ENCODE data around the gene MGAT4A.

The MGAT4A gene

GRCh38 chr2:98578231-98578630, 152.7 kb downstream of the MGAT4A start:
- peaks cover 15% of the 10 kb centered on the region for H3K36me3 ChIP-seq (ENCODE audit: control insufficient read depth, insufficient read depth, low read length)
- no peaks in the 10 kb centered on the region for H3K4me1 ChIP-seq (ENCODE audit: control insufficient read depth, insufficient read depth, low read length)
- H3K27ac ChIP-seq (ENCODE audit: low read depth, low read length) = no peak overlapping the region
- H3K9ac ChIP-seq (ENCODE audit: low read length) = no peak overlapping the region
- H3K4me3 ChIP-seq (ENCODE audit: low read length) = no peak overlapping the region
- no peaks in the 10 kb centered on the region for H3K27me3 ChIP-seq (ENCODE audit: control insufficient read depth, insufficient read depth, low read length)

- Histone ChIP-seq H3K27me3 (ENCODE audit: control insufficient read depth, insufficient read depth, low read length) (no peaks in the 10 kb centered on the region), H3K4me3 (ENCODE audit: low read length) (no peak overlapping the region), H3K27ac (ENCODE audit: low read depth, low read length) (no peak overlapping the region), H3K9ac (ENCODE audit: low read length) (no peak overlapping the region), H3K36me3 (ENCODE audit: control insufficient read depth, insufficient read depth, low read length) (peaks cover 10% of the 10 kb centered on the region), H3K4me1 (ENCODE audit: control insufficient read depth, insufficient read depth, low read length) (no peaks in the 10 kb centered on the region)
Measured at GRCh38 chr2:98577313-98577712, 153.6 kb downstream of the MGAT4A start.

GRCh38 chr2:98576666-98577312, 154.1 kb downstream of the MGAT4A start:
- H3K4me3 ChIP-seq (ENCODE audit: low read length) = no peak overlapping the region
- no peaks in the 10 kb centered on the region for H3K27me3 ChIP-seq (ENCODE audit: control insufficient read depth, insufficient read depth, low read length)
- H3K4me1 ChIP-seq (ENCODE audit: control insufficient read depth, insufficient read depth, low read length) = no peaks in the 10 kb centered on the region
- H3K36me3 ChIP-seq (ENCODE audit: control insufficient read depth, insufficient read depth, low read length) = peaks cover 10% of the 10 kb centered on the region
- no peak overlapping the region for H3K27ac ChIP-seq (ENCODE audit: low read depth, low read length)
- no peak overlapping the region for H3K9ac ChIP-seq (ENCODE audit: low read length)

- H3K36me3 ChIP-seq (ENCODE audit: control insufficient read depth, insufficient read depth, low read length) = peaks cover 34% of the 10 kb centered on the region
- no peak overlapping the region for H3K9ac ChIP-seq (ENCODE audit: low read length)
- no peak overlapping the region for H3K27ac ChIP-seq (ENCODE audit: low read depth, low read length)
- H3K4me3 ChIP-seq (ENCODE audit: low read length) = no peak overlapping the region
- H3K27me3 ChIP-seq (ENCODE audit: control insufficient read depth, insufficient read depth, low read length) = peaks cover 2% of the 10 kb centered on the region
- no peaks in the 10 kb centered on the region for H3K4me1 ChIP-seq (ENCODE audit: control insufficient read depth, insufficient read depth, low read length)
Measured at GRCh38 chr2:98573426-98573825, 157.5 kb downstream of the MGAT4A start.

GRCh38 chr2:98572676-98573075, 158.3 kb downstream of the MGAT4A start:
- H3K4me1 ChIP-seq (ENCODE audit: control insufficient read depth, insufficient read depth, low read length) = no peaks in the 10 kb centered on the region
- no peak overlapping the region for H3K27ac ChIP-seq (ENCODE audit: low read depth, low read length)
- no peak overlapping the region for H3K9ac ChIP-seq (ENCODE audit: low read length)
- H3K4me3 ChIP-seq (ENCODE audit: low read length) = no peak overlapping the region
- peaks cover 41% of the 10 kb centered on the region for H3K36me3 ChIP-seq (ENCODE audit: control insufficient read depth, insufficient read depth, low read length)
- H3K27me3 ChIP-seq (ENCODE audit: control insufficient read depth, insufficient read depth, low read length) = peaks cover 2% of the 10 kb centered on the region

GRCh38 chr2:98572211-98572610, 158.7 kb downstream of the MGAT4A start:
- Histone ChIP-seq H3K4me3 (ENCODE audit: low read length) (no peak overlapping the region), H3K27ac (ENCODE audit: low read depth, low read length) (no peak overlapping the region), H3K36me3 (ENCODE audit: control insufficient read depth, insufficient read depth, low read length) (peaks cover 46% of the 10 kb centered on the region), H3K27me3 (ENCODE audit: control insufficient read depth, insufficient read depth, low read length) (peaks cover 2% of the 10 kb centered on the region), H3K4me1 (ENCODE audit: control insufficient read depth, insufficient read depth, low read length) (no peaks in the 10 kb centered on the region), H3K9ac (ENCODE audit: low read length) (no peak overlapping the region)

GRCh38 chr2:98571796-98572195, 159.1 kb downstream of the MGAT4A start:
- Histone ChIP-seq H3K4me3 (ENCODE audit: low read length) (no peak overlapping the region), H3K4me1 (ENCODE audit: control insufficient read depth, insufficient read depth, low read length) (no peaks in the 10 kb centered on the region), H3K36me3 (ENCODE audit: control insufficient read depth, insufficient read depth, low read length) (peaks cover 49% of the 10 kb centered on the region), H3K27me3 (ENCODE audit: control insufficient read depth, insufficient read depth, low read length) (peaks cover 2% of the 10 kb centered on the region), H3K9ac (ENCODE audit: low read length) (no peak overlapping the region), H3K27ac (ENCODE audit: low read depth, low read length) (no peak overlapping the region)

- H3K27me3 ChIP-seq (ENCODE audit: control insufficient read depth, insufficient read depth, low read length) = peaks cover 2% of the 10 kb centered on the region
- peaks cover 53% of the 10 kb centered on the region for H3K36me3 ChIP-seq (ENCODE audit: control insufficient read depth, insufficient read depth, low read length)
Measured at GRCh38 chr2:98571121-98571701, 159.7 kb downstream of the MGAT4A start.

GRCh38 chr2:98570356-98570755, 160.6 kb downstream of the MGAT4A start:
- Histone ChIP-seq H3K9ac (ENCODE audit: low read length) (no peak overlapping the region), H3K27ac (ENCODE audit: low read depth, low read length) (no peak overlapping the region), H3K27me3 (ENCODE audit: control insufficient read depth, insufficient read depth, low read length) (peaks cover 2% of the 10 kb centered on the region), H3K4me1 (ENCODE audit: control insufficient read depth, insufficient read depth, low read length) (no peaks in the 10 kb centered on the region), H3K4me3 (ENCODE audit: low read length) (no peak overlapping the region), H3K36me3 (ENCODE audit: control insufficient read depth, insufficient read depth, low read length) (peaks cover 54% of the 10 kb centered on the region)

More at GRCh38 chr2:98571121-98571701, 159.7 kb downstream of the MGAT4A start:
- Histone ChIP-seq H3K4me3 (ENCODE audit: low read length) (no peak overlapping the region), H3K4me1 (ENCODE audit: control insufficient read depth, insufficient read depth, low read length) (no peaks in the 10 kb centered on the region), H3K27ac (ENCODE audit: low read depth, low read length) (no peak overlapping the region), H3K9ac (ENCODE audit: low read length) (no peak overlapping the region)

- Histone ChIP-seq H3K27me3 (ENCODE audit: control insufficient read depth, insufficient read depth, low read length) (peaks cover 2% of the 10 kb centered on the region), H3K27ac (ENCODE audit: low read depth, low read length) (no peak overlapping the region), H3K4me3 (ENCODE audit: low read length) (no peak overlapping the region), H3K36me3 (ENCODE audit: control insufficient read depth, insufficient read depth, low read length) (peaks cover 54% of the 10 kb centered on the region), H3K4me1 (ENCODE audit: control insufficient read depth, insufficient read depth, low read length) (no peaks in the 10 kb centered on the region), H3K9ac (ENCODE audit: low read length) (no peak overlapping the region)
Measured at GRCh38 chr2:98569915-98570314, 161.0 kb downstream of the MGAT4A start.

- Histone ChIP-seq H3K4me3 (ENCODE audit: low read length) (no peak overlapping the region), H3K27me3 (ENCODE audit: control insufficient read depth, insufficient read depth, low read length) (peaks cover 2% of the 10 kb centered on the region), H3K4me1 (ENCODE audit: control insufficient read depth, insufficient read depth, low read length) (no peaks in the 10 kb centered on the region), H3K36me3 (ENCODE audit: control insufficient read depth, insufficient read depth, low read length) (peaks cover 50% of the 10 kb centered on the region), H3K9ac (ENCODE audit: low read length) (no peak overlapping the region), H3K27ac (ENCODE audit: low read depth, low read length) (no peak overlapping the region)
Measured at GRCh38 chr2:98569197-98569793, 161.6 kb downstream of the MGAT4A start.
